ENCODE measurements around the gene IPCEF1.
"Not testable (repeated sequence)": the region's sequence is repeated elsewhere in the genome, so short reads cannot be mapped to it uniquely, and the experiment has no call there.

The IPCEF1 gene

DNA sequence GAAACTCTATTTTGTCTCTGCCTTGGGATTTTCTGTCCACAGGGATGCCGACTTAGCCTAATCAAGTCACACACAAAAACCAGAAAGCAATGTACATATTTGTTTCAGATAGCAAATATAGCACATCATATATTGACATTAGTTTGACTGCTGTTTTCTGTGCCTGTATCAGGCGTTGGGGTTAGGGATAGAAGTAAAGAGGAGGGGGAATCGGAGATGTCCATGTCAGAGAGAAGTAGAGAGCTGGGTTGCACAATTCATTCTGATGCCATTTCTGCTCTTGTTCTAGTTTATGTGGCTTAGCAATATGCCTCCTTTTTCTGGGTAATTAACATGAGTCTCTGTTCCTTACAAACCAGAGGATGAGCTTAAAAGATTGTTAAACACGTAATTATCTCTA, 14.7 kb upstream of the IPCEF1 start:
- no peak for FAIRE-seq

DNA sequence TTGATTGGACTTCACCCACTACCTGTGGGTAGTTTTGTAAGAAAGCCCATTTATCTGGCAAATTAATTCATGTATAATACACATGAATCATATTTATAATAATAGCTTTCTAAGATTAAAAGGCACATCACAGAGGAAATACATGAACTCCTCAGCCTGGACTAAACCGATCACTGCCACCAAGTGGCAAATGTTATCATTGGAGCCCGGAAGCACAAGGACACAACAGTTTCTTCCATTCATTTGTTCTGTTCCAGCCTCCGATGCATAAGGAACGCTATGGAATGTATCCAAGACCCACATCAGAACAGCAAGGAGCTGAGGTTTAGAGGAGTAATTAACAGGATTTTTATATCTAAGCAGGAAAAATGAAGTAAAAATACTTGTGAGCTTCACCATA, 13.9 kb upstream of the IPCEF1 start:
- peak; percentile 99 for FAIRE-seq

DNA sequence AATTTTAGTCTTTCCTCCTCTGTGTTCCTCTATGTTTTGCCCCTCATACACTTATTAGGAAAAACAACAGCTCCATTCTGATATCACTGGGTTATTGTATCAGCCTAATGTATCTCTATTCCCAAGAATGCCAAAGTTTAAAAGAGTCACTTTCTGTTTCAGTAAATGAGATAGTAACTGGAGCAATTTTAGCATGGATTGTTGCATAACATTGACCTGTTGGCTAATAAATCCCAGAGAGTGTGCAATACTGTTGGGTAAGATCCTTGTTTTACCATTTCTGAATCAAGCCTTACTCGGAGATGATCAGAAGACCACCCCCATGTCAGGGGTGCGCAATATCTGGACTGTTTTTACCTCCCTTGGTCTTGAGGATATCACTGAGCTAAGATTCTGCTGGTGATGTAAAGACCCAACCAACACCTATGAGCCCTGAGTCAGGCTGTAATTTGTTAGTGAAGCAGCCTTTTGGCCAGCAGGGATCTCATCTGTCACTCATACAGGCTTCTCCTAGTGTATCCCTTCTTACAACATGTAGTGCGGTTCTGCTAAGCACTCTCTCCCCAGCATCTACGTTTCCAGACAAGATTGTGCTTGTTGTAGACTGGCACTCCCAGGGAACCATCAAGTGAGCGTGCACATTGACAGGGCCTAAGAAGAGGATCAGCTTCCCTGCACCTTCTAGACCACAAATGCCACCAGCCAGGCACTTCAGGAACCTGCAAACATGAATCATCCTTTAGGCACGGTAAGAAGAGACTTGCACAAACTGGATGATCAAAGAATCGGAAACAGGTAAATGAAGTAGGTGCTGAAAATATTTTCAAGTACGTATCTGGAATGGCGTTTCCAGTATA, 11.5 kb upstream of the IPCEF1 start:
- FAIRE-seq = no peak

DNA sequence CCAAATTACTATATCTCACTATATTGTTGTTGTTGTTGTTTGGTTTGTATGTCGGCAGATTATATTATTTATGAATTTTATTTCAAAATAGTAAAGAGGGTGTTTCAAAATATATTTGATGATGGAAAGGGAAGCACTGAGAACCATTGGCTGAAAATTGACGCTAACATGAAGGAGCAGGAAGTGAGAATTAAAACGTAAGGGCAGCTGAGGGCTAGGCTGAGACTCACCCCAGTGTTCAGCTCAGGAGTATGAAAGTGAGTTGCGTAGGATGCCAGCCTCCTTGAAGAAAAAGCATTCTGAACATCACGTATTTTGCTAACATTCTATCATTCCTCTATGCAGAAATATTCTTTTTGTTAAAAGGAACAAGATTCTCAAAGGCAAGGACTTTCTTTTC, 10.7 kb upstream of the IPCEF1 start:
- FAIRE-seq = no peak

DNA sequence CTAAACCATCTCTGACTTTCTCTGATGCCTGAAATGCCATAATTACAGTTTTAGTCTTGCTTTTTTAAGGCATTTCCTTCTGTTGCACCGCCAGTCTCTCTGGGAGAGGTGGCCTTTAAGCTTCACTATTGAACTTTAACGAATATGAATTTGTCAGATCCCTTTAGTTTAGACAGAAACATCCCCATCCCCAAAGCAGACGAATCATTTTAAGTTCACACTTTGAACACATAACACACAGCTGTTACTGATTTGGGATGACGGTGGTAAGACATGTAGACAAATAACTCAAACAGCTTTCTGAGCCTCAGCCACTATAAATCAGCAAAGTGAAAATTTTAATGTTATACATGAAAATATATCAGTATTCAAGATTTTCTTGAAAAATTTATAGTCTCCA, 7.2 kb upstream of the IPCEF1 start:
- FAIRE-seq = no peak

DNA sequence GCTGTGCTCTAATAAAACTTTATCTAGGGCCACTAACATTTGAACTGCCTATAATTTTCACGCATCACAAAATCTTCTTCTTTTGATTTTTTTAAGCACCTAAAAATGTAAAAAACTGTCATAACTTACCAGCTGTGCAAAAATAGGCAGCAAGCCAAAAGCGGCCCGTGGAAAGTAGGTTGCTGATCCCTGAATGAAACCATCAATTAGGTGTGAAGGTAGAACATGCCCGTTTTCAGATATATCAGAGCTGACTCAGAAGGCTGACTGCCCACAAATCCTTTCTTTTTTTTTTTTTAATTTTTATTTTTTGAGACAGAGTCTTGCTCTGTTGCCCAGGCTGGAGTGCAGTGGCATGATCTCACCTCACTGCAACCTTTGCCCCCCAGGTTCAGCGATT, 4.9 kb upstream of the IPCEF1 start:
- FAIRE-seq = no peak

DNA sequence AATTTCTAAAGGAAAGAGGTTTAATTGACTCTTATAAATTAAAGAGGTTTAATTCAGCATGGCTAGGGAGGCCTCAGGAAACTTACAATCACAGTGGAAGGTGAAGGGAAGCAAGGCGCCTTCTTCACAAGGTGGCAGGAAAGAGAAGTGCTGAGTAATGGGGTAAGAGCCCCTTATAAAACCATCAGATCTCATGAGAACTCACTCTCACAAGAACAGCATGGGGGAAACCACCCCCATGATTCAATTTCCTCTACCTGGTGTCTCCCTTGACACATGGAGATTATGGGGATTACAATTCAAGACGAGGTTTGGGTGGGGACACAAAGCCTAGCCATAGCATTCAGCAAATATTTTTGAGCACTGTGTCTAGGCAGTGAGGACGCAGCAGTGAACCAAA, 3.9 kb upstream of the IPCEF1 start:
- no peak for FAIRE-seq

DNA sequence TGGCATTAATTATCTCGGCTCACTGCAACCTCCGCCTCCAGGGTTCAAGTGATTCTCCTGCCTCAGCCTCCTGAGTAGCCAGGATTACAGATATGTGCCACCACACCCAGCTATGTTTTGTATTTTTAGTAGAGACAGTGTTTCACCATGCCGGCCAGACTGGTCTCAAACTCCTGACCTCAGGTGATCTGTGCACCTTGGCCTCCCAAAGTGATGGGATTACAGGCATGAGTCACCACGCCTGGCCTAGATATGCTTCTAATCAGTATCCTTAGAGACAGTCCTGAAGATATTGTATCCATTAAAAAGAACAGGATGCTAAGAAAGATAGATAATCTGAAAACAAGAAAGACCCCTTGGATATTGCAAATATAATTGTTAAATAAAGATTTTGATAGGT, 3.1 kb upstream of the IPCEF1 start:
- FAIRE-seq = no peak

DNA sequence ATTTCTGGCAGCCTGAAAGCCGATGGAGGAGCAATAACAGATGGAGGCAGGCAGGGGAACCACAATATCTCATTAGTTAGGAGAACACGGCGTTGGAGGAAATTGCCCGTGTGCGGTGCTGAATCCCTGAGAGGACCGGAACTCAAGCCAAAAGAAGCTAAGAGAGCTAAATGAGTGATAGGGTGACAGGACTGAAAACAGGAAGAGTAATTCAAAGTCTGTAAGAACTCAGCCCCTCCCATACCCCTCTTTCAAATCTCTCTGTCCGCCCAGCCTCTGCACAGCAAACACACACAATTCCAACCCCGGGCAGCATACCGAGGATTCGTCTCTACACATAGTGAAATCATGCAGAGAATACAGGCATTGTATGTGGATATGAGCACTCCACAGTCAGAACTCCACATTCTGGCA, 2.6 kb upstream of the IPCEF1 start:
- FAIRE-seq = no peak

DNA sequence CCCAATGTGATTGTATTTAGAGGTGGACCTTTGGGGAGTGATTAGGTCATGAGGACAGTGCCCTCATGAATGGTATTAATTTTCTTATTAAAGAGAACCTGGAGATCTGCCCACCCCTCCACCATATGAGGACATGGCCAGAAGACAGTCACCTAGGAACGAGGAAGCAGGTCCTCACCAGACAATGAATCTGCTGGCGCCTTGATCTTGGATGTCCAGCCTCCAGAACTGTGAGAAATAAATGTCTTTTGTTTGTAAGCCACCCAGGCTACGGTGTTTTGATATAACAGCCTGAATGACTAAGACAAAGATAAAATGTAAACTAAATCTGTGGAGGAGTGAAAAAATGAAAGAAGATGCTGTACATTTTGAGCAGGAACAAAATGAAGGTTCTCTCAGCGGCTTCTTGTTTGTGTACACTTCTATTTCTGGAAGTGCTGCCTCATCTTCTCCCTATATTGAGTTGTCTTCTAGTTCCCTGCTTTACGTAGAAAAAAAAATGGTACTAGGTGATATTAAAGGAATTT, 1.5 kb upstream of the IPCEF1 start:
- no peak for FAIRE-seq

DNA sequence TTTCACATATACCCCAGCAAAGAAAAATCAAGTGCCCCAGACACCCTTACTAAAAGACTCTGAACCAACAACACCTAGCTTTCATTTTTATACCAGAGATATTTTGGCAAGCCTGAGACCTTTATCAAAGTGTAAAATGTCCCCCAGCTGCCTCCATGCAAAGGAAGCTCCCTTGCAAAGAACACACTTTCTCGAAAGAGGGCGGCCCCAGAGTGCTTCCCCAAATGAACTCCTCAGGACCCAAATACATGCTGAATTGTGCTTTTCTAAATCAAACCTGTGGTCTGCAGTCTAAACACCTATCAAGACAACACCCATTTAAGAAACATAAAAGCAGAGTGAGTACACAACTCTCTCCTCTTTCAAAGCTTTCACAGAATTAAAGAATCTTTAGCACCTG, 490 bp downstream of the IPCEF1 start:
- no peak for FAIRE-seq

DNA sequence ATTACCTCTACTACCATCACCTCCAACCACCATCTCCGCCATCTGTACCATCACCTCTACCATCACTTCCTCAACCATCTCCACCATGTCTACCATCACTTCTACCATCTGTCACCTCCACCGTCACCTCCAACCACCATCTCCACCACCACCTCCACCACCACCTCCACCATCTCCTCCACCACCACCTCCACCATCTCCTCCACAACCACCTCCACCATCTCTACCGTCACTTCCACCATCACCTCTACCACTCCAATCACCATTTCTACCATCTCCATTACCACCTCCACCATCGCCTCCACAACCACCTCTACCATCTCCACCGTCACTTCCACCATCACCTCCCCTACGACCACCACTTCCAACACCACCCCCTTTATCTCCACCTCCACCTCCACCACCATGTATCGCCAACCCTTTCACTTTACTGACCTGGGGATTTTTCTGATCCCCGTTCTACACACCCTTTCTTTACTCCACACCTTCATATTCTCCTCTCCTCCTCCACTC, 2.3 kb downstream of the IPCEF1 start:
- no peak for FAIRE-seq

DNA sequence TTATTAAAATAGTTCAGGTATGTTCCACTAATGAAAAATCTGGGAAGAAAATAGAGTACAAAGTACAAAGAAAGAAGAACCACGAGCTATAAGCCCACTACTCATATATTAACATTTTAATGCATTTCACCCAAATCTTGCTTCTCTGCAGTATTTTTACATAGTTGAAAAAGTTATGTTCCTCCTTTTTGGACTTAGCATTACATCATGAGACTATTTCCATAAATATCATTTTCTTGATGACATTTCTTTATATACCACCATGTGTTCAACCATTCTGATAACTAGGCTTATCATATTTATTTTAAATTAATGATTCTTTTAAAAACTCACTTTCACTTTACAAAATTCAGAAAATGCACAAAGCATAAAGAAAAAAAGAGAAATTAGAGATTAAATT, 3.0 kb downstream of the IPCEF1 start:
- FAIRE-seq = no peak

DNA sequence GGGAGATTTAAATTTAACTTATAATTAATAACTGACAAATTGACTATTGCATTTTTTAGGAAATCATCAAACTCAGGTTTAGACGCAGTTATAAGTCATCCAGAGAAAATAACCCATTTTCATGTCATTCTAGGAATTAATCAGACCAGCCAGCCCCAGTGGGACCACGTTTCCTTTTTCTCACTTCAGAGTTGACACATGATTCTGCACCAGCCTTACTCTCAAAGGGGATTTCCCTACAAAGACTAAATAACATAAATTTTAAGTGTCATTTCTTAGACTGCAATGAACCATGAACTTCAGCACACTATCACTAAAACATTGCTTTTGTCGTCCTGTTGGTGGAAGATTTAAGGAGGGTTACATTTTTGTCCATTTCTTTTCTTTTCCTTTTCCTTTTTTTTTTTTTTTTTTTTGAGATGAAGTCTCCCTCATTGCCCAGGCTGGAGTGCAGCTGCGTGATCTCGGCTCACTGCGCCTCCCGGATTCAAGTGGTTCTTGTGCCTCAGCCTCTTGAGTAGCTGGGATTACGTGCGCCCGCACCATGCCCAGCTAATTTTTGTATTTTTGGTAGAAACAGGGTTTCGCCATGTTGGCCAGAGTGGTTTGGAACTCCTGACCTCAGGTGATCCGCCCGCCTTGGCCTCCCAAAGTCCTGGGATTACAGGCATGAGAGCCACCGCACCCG, 3.6 kb downstream of the IPCEF1 start:
- no peak for FAIRE-seq

DNA sequence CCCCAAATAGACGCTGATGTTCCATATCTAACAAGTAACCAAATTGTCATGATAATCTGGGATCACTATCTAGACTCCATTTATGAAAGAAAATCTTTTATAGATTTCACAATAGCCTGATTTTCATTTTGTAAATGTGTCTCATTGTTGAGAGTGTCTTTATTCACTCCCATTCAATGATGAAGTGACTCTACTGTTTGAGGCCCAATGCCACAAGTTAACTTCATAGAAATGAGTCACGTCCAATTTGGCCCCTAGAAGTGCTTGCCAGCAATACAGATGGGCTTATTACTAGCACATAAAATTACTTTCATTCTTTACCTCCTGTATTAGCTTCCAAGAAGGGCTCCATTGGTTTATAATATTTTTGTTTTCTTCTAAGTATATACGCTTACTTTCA, 6.3 kb downstream of the IPCEF1 start:
- no peak for FAIRE-seq

DNA sequence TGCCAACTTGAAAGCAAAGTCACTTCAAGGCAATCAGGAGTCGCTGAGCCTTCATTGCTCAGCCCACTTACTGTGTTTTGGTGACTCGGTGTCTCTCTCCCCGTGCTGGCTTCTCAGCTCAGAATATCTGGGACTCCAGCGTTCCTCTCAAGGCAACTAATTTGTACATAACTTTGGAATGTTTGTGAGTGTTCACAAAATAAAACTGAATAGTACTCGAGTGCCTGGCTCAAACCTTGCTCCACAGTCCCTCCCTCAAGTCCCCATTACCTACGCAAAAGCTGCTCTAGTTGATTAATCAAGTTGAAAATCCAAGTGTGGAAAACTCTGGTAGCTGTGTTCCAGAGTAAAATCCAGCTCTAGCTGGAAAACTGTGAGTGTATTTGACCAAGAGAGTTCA, 8.6 kb downstream of the IPCEF1 start:
- no peak for FAIRE-seq

DNA sequence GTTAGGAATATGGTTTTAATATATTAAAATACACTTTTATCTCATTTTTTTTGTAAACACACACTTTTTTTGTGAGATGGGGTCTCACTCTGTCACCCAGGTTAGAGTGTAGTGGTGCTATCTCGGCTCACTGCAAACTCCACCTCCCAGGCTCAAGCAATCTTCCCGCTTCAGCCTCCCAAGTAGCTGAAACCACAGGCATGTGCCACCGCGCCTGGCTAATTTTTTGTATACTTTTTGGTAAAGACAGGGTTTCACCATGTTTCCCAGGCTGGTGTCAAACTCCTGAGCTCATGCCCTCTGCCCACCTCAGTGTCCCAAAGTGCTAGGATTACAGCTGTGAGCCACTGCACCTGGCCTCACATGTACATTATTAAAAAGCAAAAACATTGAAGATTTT, 10.8 kb downstream of the IPCEF1 start:
- no peak for FAIRE-seq

DNA sequence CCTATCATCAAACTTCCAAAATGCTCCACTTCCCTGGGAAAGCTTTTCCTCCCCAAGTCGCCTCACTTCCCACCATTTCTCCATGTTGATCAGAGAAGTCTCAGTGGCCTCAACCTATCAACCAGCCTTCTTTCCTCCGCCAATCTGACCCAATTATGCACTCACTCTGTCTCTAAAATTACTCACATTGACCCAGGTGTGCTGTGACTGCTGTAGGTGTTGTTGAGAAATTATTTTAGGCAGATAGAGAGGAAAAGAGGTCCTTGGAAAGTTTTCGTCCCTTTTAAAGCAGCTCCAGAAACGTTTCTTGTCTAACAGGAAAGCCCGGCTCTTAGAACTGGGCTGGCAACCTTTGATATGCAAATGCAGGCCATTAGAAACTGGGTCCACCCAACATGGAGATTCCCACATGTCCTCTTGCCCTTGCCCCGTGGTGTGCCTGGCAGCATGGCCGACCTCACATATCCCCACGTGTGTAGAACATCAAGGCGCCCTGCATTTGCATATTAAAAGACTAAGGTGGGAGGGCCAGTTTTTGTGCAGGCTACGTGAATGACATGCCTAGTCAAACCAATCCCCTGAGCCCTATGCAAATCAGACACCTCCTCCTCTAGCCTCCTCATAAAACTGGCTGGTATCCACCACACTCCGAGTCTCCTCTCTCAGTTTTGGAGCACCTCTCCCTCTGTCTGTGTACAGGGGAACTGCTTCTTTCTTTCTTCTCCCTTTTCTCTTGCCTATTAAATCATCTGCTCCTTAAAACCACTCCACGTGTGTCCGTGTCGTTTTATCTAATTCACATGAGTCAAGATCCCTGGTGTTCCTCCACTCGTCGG, 12.9 kb downstream of the IPCEF1 start:
- FAIRE-seq = no peak

DNA sequence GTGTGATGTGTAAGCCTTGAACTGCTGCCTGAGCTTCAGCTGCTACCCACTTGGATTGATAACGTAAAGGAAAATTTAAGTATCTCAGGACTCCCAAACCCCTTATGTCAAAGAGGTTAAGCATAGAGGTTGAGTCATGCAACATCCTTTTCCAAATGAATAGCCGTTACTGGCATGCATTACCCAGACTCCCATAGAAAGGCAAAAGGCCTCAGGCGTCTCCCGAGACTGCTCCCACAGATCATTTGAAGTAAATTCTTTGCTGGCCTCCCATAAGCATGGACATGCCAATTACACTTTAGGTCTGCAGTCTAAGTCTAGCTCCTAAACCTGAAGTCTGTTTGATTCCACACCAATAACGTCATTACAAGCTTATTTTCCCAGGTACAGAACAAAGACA, 14.7 kb downstream of the IPCEF1 start:
- no peak for FAIRE-seq

DNA sequence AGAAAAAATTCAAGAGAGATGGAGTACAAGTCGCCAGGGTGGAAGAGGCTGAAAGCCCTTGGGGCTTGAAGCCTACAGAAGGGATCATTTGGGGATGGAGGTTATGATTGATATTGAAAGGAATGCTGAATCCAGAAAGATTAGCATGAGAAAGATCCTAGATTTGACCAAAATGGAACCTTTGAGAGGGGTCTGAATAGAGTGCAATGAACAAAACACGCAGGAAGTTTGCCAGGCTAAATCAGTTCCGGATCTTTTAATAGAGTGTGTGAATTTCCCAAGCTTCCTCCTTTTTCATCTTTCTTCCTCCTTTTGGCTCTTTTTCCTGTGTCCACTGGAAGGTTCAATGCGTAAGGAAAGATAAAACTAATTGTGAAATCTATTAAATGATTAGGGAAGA, 15.3 kb downstream of the IPCEF1 start:
- no peak for FAIRE-seq

DNA sequence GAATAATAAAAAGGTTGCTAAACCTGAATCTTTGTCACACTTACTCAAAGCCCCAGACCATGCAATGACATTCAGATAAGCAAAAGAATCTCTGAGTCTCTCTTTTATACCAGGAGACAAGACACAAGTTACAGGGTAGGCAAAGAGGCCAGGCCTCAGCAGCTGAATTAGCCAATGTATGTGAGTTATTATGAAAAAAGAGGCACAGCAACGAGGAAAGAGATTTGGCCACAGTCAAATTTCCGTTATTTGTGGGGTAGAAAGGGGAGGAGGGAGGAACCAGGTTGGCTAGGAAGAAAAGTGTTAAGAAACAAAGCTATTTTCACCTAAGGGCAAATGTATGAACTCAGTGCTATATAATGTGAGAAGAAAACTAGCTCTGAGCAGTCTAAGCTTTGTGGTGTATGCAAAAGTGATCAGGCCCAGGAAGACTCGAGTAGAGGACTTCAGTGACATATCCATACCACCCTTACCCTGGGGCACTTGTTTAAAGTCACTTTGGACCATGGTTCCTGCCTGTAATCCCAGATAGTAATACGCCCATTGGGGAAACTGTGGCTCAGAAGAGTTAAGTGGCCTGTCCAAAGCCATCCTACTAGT, 19.1 kb downstream of the IPCEF1 start:
- FAIRE-seq = no peak

DNA sequence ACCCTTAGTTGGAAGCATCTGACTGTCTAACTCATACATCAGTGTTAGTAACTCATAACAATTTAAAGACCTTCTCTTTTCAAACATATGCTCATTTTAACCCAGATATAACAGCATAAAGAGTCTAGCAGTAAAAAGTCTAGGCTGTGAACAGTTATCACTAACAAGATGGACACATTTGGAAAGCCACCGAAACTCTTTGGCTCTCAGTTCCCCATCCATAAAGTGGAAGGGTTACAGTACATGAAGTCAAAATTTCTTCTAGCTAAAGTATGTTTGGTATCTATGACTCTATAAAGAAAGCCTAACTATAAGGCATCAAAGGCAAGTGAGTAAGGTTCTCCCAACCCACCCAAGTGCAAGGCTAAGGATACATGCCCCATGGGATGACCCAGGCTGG, 22.5 kb downstream of the IPCEF1 start:
- not testable (repeated sequence) for FAIRE-seq

DNA sequence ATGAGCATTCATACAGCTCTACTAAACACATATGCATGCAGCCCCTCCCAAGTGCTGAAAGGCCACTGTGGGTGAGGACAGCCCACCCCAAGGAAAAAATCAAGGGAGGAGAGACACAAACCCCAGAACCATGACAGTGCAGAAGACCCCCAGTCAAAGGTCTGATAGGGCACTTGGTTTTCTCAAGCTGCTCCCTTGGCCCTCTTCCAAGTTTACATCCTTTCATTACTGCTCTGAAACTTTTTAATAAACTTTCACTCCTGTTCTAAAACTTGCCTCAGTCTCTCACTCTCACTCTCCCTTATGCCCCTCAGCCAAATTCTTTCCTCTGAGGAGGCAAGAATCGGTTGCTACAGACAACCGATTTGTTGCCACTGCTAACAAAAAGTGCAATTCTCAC, 24.9 kb downstream of the IPCEF1 start:
- no peak for FAIRE-seq
